DND-41 (cell line): Measurements from ENCODE around the gene C6orf89.

Experiments used
- CTCF ChIP-seq: IDR thresholded peaks from 2 replicates; pipeline ENCODE4 v1.5.1; 2012; ENCODE audit warnings: borderline replicate concordance, low read length, moderate library complexity, mild to moderate bottlenecking; ENCODE audit not compliant: poor library complexity, severe bottlenecking; ENCODE audit errors: extremely low read depth
- EZH2 ChIP-seq: IDR thresholded peaks from 3 replicates; pipeline ENCODE4 v1.6.1; 2012; ENCODE audit warnings: borderline replicate concordance, low read depth, mild to moderate bottlenecking, moderate library complexity, low read length, inconsistent platforms; ENCODE audit not compliant: severe bottlenecking

- no peak for TF ChIP-seq CTCF
- TF ChIP-seq EZH2 = no peak
Observed at GRCh38 chr6:36954262-36954931, 68.6 kb downstream of the C6orf89 start, which contains the start of gene PI16.
